Measurements from ENCODE around the gene MUC5AC. TPM values are rescaled to one million over a fixed set of nuclear protein-coding genes. Genes with fewer than 3 reads are reported as not detected.
A peak's percentile ranks its signal among the peaks of the same experiment; 100 is the strongest.

The MUC5AC gene
- total RNA-seq, 1 experiment from 2014 or later: 0.11 TPM

DNA sequence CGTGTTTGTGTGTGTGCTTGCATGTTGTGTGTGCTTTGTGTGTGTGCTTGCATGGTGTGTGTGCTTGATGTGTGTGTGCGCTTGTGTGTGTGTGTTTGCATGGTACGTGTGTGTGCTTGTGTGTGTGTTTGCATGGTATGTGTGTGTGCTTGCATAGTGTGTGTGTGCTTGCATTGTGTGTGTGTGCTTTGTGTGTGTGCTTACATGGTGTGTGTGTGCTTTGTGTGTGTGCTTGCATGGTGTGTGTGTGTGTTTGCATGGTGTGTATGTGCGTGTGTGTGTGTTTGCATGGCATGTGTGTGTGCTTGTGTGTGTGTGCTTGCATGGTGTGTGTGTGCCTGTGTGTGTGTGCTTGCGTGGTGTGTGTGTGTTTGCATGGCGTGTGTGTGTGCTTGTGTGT, 10.0 kb upstream of the MUC5AC start:
- ChIA-PET CTCF (no interaction called here), POLR2A (ENCODE audit: unreplicated experiment) (no interaction called here)
- TF ChIP-seq EZH2phosphoT487 (IDR thresholded peaks at IDR 0.05; ENCODE audit: borderline replicate concordance, low read length): no peak
- no peak for DNase-seq
- Histone ChIP-seq H3K4me2 (ENCODE audit: low read length) (no peak overlapping the region), H3K4me1 (ENCODE audit: insufficient read depth, low read length) (peaks cover 27% of the 10 kb centered on the region), H3K36me3 (ENCODE audit: low read depth, low read length) (no peaks in the 10 kb centered on the region), H3K4me3 (ENCODE audit: low read length) (no peak overlapping the region), H3K9me2 (replicated peaks; ENCODE audit: low read length) (no peaks in the 10 kb centered on the region), H3F3A (ENCODE audit: low read length, unreplicated experiment) (no peaks in the 10 kb centered on the region), H2AFZ (ENCODE audit: low read length) (no peak overlapping the region), H3K9me3 (ENCODE audit: low read length) (no peaks in the 10 kb centered on the region), H3K9ac (ENCODE audit: low read length) (no peak overlapping the region), H3K27me3 (ENCODE audit: low read length) (no peaks in the 10 kb centered on the region), H4K20me1 (ENCODE audit: low read length) (no peaks in the 10 kb centered on the region), H3K79me2 (ENCODE audit: low read length) (no peaks in the 10 kb centered on the region), H3K27ac (ENCODE audit: low read length) (no peak overlapping the region)
- ATAC-seq: no peak
- intact Hi-C loops (cut with micrococcal nuclease): no loop called here
- no TSS peak for BruUV-seq (replicated peaks)

DNA sequence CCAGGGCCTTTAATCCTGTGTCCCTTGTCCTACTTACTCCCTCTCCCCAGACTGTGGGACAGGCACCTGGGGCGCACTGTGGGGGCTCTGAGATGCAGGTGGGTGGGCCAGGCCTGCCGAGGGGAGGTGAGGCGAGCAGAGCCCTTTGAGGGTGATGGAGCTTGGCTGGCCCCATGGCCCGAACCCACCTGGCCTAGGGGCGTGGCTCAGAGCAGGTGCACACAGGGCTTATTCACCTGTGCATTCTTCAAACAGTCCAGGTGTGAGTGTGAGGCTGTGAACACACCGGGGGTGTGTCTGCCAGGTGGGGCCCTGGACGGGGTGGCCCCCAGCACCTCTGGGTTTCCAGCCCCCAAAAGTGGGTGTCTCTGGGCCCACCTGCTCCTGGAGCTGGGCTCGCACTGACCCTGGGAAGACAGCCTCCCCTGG, 9.0 kb upstream of the MUC5AC start:
- ATAC-seq: no peak
- H3K4me1 ChIP-seq (ENCODE audit: insufficient read depth, low read length): peaks cover 37% of the 10 kb centered on the region
- H3F3A ChIP-seq (ENCODE audit: low read length, unreplicated experiment): no peaks in the 10 kb centered on the region
- no peaks in the 10 kb centered on the region for H3K79me2 ChIP-seq (ENCODE audit: low read length)
- H2AFZ ChIP-seq (ENCODE audit: low read length): no peak overlapping the region
- no peaks in the 10 kb centered on the region for H3K9me2 ChIP-seq (replicated peaks; ENCODE audit: low read length)
- H3K4me2 ChIP-seq (ENCODE audit: low read length): no peak overlapping the region
- H3K9me3 ChIP-seq (ENCODE audit: low read length): no peaks in the 10 kb centered on the region
- H3K36me3 ChIP-seq (ENCODE audit: low read depth, low read length): no peaks in the 10 kb centered on the region
- BruUV-seq (replicated peaks): no TSS peak
- CTCF ChIA-PET: no interaction called here
- DNase-seq: no peak
- H3K27ac ChIP-seq (ENCODE audit: low read length): 0 out of 2 replicates have a peak overlapping the region, but pooled peaks have one; percentile 5
- no peaks in the 10 kb centered on the region for H4K20me1 ChIP-seq (ENCODE audit: low read length)
- H3K9ac ChIP-seq (ENCODE audit: low read length): no peak overlapping the region
- POLR2A ChIA-PET (ENCODE audit: unreplicated experiment): no interaction called here
- intact Hi-C loops (cut with micrococcal nuclease): no loop called here
- TF ChIP-seq, protein P1, sequence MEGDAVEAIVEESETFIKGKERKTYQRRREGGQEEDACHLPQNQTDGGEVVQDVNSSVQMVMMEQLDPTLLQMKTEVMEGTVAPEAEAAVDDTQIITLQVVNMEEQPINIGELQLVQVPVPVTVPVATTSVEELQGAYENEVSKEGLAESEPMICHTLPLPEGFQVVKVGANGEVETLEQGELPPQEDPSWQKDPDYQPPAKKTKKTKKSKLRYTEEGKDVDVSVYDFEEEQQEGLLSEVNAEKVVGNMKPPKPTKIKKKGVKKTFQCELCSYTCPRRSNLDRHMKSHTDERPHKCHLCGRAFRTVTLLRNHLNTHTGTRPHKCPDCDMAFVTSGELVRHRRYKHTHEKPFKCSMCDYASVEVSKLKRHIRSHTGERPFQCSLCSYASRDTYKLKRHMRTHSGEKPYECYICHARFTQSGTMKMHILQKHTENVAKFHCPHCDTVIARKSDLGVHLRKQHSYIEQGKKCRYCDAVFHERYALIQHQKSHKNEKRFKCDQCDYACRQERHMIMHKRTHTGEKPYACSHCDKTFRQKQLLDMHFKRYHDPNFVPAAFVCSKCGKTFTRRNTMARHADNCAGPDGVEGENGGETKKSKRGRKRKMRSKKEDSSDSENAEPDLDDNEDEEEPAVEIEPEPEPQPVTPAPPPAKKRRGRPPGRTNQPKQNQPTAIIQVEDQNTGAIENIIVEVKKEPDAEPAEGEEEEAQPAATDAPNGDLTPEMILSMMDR (conservative IDR thresholded peaks at IDR 0.05; ENCODE audit: low read depth, low read length): no peak
- TF ChIP-seq EZH2phosphoT487 (IDR thresholded peaks at IDR 0.05; ENCODE audit: borderline replicate concordance, low read length) (no peak), EZH2 (IDR thresholded peaks at IDR 0.05; ENCODE audit: low read length, unreplicated experiment) (no peak)
- H3K4me3 ChIP-seq (ENCODE audit: low read length): no peak overlapping the region
- no peaks in the 10 kb centered on the region for H3K27me3 ChIP-seq (ENCODE audit: low read length)

DNA sequence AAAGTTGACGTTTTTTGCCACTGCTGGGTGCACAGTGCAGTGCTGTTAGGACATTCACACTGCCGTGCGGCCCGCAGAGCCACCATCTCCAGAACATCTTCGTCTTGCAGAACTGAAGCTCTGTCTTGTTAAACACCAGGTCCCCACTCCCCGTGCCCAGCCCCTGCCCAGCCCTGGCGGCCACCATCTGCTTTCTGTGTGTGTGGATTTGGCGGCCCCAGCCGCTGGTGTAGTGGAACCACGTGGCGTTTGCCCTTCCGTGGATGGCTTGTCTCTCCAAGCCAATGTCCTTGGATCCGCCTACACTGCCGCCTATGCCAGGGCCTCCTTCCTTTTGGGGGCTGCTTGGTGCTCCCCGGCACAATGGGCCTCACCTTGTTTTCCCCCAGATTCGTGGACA, 8.2 kb upstream of the MUC5AC start:
- Histone ChIP-seq H3K9ac (ENCODE audit: low read length) (peak overlapping the region; percentile 97; the same call in 1 of the 2 replicates), H3K9me3 (ENCODE audit: low read length) (no peaks in the 10 kb centered on the region), H3K4me1 (ENCODE audit: insufficient read depth, low read length) (peaks cover 43% of the 10 kb centered on the region), H3K79me2 (ENCODE audit: low read length) (no peaks in the 10 kb centered on the region), H4K20me1 (ENCODE audit: low read length) (no peaks in the 10 kb centered on the region), H3K4me3 (ENCODE audit: low read length) (no peak overlapping the region), H3K36me3 (ENCODE audit: low read depth, low read length) (no peaks in the 10 kb centered on the region), H3K4me2 (ENCODE audit: low read length) (no peak overlapping the region), H2AFZ (ENCODE audit: low read length) (no peak overlapping the region), H3K9me2 (replicated peaks; ENCODE audit: low read length) (no peaks in the 10 kb centered on the region), H3F3A (ENCODE audit: low read length, unreplicated experiment) (no peaks in the 10 kb centered on the region), H3K27ac (ENCODE audit: low read length) (peak overlapping the region; percentile 99), H3K27me3 (ENCODE audit: low read length) (no peaks in the 10 kb centered on the region)
- ChIA-PET POLR2A (ENCODE audit: unreplicated experiment) (no interaction called here), CTCF (no interaction called here)
- ATAC-seq (no peak), DNase-seq (no peak)
- intact Hi-C loops (cut with micrococcal nuclease): no loop called here
- no peak for TF ChIP-seq EZH2phosphoT487 (IDR thresholded peaks at IDR 0.05; ENCODE audit: borderline replicate concordance, low read length)
- no peak for TF ChIP-seq EZH2 (IDR thresholded peaks at IDR 0.05; ENCODE audit: low read length, unreplicated experiment)
- TF ChIP-seq, protein P1 (conservative IDR thresholded peaks at IDR 0.05; ENCODE audit: low read depth, low read length): no peak
- BruUV-seq (replicated peaks): no TSS peak
